Peyer's patch (tissue), 4 donors: Measurements from ENCODE around the gene TM2D1.

Experiments
- CTCF ChIP-seq, 6 experiments: fragments of 450-650 bp in 4 of 6; fragments of 200-600 bp in 2 of 6; sonication (generic) in 1 of 6; IDR thresholded peaks; one replicate each; pipeline ENCODE4 v1.5.1; 2017 to 2019; ENCODE audit warnings: antibody characterized with exemption in 6 of 6, mild to moderate bottlenecking in 3 of 6, moderate library complexity in 1 of 6
- POLR2A ChIP-seq, 2 donors: fragments of 450-650 bp; IDR thresholded peaks; one replicate each; pipeline ENCODE4 v1.5.1; 2017; ENCODE audit warnings: antibody characterized with exemption in 2 of 2, mild to moderate bottlenecking in 2 of 2, moderate library complexity in 2 of 2

GRCh38 chr1:61742620-61743430, 17.9 kb upstream of the TM2D1 start:
- TF ChIP-seq CTCF (IDR thresholded peaks at IDR 0.05) (no peak), POLR2A (IDR thresholded peaks at IDR 0.05) (no peak)
